GM19455 (cell line): Measurements from ENCODE around the gene GAS1.

Experiments used
- ATAC-seq: cut with Tn5 transposase; IDR thresholded peaks from one replicate; pipeline ENCODE4 v1.9.1; 2021; ENCODE audit not compliant: unreplicated experiment

The GAS1 gene

DNA sequence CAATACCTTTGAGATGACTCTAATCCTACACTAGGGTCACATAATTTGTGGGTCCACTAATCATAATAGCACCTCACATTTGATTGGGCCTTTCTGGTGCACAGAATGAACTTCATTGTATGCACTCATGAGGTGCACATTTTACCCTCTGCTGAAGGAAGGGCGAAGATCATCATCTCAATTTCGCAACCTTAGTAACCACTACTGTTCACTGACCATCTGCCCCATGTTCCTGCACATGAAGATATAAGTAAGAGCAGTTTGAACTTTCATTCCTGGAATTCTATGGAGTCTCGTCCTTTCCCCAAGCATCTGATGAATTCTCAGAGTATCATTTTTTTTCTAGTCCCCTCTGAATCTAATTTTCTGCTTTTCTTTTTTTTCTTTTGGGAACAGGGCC, 21.2 kb downstream of the GAS1 start:
- ATAC-seq: no peak

DNA sequence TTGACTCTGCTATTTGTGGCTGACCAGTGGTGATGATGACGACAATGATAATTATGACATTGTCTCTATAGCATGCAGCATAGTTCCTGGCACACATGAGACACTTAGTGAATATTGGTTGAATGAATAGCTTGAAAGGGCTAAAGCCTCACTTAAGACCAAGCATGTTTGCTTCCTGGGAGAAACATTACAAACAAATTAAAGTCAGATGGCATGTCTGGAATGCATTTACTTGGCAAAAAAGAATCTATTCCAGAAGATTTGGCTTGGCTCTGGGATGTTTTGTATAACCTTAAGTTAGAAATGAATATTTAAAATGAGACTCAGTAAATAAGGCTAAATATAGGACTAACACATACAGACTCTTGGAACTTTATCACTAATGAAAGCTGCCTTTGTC, 21.6 kb downstream of the GAS1 start:
- no peak for ATAC-seq

DNA sequence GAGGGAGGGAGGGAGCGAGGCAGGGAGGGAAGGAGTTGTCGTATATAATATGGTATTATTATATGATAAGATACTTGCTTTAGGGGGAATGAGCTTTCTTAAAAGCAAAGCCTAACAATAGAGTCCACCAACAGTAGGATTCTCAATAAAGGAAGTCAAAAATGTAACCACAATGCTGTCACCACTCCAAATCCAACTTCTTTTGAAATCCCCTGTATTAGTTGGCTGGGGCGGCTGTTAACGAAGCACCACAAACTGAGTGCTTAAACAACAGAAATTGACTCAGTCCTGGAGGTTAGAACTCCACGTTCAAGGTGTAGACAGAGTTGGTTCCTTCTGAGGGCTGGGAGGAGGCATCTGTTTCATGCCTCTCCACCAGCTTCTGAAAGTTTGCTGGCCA, 23.1 kb downstream of the GAS1 start:
- no peak for ATAC-seq

DNA sequence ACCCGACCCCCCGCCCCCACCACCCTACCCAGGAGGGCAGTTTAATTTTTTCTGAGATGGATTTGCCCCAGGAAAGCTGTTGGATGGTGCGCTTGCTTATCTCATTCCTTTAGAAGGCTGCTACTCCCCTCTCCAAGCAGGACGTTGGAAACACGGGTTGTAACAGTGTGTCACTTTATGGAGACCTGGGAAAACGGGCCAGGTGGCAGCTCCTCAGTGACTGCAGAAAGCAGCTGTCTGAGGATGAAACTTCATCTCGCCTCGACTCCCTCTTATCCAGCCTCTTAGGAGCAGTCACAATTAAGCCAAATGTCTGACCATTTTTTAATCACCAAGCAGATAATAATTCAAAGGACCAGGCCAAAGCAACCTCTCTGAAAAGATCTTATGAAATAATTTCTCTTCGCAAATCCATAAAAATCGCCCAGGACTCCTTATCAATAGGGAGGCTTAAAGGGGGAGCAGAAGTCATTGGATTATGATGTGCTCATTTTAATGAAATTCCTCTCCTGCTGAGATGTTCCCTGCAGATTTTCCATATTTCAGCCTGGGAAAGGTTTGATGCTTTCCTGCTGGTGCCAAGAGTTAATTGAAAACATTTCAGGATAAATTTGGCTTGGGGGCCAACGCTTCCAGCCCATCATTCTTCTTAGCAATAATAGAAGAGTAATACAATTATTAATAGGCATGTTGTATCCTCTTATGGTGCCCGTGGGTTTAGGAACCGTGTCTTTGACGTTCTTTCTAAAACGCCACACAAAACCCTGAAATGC, 26.0 kb downstream of the GAS1 start:
- no peak for ATAC-seq

DNA sequence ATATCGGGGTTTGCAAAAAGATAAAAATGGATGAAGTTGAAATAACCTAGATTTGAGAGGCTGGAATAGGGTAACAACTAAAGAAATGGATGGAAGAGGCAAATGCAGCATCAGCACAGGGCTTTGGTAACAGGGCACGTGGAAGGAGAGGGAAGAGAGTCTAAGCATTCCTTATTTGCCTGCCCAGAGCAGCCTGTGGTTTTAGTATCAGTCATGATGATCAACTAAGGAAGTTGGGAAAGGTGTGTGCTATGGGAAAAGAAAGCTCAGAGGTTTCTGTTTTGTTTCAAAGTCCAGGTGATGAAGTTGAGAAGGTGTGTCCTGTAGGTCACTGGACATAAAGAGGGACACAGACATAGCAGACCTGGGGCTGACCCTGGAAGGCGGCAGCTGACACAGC, 28.8 kb downstream of the GAS1 start:
- no peak for ATAC-seq

DNA sequence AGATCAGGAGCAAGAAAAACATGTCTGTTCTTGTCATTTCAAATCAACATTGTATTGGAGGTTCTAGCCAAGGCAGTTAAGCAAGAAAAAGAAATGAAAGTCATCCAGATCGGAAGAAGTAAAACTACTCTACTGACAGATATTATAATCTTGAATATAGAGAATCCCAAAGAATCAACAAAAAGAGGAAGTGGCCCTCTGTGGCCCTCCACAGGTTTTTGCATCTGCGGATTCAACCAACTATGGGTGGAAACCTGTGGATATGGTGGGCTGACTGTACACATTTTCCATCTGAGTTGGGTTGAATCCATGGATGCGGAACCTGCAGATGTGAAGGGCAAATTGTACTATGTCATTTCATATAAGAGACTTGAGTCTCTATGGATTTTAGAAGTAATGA, 35.1 kb downstream of the GAS1 start:
- no peak for ATAC-seq

DNA sequence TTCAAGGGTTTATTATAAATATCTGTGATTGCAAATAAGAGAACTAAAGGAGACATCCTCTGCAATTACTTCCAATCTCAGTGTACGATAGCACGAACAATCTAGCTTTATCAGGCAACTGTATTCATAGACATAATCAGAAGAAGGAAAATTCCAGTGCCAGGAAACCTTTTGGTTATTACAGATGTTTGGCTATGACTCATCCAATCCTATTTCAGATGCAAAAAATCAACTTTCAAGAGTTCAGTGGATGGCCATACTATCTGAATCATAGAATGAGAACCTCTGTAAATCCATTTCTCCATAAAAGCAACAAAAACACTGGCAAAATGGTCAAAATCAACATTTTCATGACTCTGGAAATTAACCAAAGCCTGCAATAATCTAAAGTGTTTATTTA, 37.9 kb downstream of the GAS1 start:
- no peak for ATAC-seq

DNA sequence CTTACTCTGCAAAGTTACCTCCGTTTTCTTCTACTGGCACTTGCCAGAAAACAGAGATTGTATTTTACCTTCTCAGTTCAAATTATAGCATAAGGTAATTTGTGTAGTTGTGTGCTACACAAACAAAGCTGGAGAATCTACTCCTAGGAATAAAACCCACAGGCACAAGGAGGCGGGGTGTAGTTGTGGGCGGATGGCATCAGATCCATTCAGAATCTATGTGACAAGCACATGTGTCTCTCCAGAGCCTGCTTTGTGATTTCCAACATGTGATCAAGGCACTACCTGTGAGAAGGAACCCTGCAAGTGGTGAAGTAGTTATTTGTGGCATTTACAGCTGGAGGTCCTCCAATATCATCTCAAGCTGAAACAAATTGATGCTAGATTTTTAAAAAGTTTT, 39.0 kb downstream of the GAS1 start:
- no peak for ATAC-seq

DNA sequence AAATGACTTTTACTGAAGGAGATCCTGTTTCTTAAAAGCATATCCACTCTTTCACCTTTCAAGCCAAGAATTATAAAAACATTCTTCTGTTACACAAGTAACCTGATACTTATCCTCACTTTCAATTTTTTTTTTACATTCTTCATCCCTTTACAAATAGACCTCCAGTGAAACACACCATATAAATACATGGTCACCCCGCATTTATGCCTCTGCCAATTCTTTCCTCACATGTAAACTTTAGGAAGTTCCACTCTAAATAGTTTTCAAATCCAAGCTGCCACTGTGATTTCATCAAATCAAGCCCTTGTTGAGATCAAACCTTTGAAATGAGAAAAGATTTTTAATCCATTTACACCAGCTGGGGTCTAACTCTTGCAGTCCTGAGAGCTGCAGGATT, 40.0 kb downstream of the GAS1 start:
- no peak for ATAC-seq

DNA sequence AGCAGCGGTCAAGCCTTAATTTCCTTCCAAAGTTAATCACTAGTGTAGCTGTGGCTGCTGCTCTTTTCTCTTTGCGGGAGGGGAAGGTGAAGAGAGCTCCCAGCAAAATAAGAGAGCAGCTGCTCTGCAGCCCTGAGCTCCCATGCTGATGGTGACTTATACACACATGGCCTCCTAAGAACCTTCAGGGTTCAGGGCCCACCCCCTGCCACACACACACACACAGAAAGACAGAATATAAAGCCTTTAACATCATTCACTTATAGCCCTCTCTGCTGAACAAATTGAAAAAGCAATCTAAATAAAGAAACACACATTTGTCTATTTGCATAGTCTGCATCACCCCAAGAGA, 43.6 kb downstream of the GAS1 start:
- no peak for ATAC-seq

DNA sequence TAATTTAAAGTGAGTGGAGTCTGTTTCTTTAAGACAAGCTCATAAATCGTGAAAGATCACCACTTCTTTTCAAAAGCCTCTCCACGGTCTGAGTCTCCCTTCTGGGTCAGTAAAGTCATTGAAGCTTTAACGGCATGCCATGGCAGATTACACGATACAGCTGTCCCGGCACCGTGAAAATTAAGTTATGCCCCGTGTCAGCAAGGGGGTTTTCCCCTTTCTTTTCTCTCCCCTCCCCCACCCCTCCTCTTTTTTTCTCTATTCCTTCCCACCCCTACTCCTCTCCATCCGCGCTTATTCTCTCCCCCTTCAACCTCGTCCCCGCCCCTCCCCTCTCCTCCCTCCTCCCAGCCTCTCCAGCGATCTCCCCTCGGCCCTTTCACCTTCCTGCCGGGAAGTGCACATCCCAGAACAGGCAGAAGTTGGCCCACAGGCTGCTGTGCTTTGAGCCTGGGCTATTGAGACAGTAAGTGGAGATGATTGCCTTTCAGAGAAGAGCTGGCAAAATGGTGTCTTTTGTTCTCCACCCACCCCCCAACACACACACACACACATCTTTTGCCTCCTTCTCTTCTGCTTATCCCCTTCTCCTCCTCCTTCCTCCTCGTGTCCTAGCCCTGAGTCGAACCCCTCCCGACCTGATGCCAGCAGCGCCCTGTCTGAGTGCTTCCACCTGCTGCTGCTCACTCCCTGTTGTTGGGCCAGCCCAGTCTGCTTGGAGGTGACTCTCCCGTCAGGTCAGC, 44.1 kb downstream of the GAS1 start:
- ATAC-seq: no peak

DNA sequence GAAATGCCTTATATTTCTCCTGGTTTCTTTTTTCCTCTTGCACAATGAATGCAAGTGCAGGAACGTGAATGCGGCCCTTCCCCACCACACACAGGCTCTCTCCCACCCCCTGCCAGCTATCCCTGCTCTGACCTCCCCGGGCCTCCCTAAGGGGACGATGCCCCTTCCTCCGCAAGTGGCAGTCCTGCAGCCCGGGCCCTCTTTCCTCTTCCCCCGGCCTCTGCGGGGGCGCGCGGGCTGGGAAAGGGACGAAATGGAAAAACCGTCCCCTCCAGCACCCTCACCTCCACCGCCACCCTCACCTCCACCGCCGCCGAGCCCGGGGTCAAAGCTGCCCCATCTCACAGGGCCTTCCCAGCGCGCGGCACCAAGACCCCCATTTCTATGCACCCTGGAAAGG, 44.7 kb downstream of the GAS1 start:
- ATAC-seq: no peak

DNA sequence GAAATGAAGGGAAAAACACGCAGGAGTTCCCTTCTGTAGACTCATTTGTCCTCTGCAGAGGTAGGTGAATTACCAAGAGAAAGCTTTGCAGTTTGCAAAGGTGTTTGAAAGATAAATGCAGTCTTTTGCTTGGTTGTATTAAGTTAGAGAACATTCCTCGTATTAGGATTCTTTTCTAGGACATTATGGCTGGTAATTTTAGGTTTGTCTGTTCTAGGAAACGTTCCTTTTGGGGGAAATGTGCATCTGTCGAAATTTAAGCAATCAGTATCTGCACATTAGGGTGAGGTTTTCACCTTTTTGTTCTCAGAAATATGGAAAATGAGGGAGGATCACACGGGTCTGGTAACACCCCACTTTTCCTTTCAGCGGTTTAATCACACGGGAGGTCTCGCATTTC, 45.1 kb downstream of the GAS1 start:
- ATAC-seq: no peak

DNA sequence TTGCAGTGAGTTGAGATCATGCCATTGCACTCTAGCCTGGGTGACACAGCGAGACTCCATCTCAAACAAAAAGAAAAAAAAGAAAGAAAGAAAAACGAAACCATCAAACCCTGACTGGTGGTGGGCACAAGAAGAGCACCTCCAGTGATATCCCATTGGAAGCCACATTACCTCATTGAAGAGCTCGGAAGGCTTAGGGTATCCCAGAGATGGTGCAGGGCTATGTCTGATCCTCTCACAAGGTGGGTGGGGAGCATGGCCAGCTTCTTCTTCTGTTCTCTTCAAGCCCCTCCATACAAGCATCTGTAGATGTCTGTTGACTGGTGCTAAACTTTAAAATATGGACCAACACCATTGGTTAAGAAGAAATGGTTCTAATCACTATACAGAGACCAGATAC, 45.8 kb downstream of the GAS1 start:
- ATAC-seq: no peak
